NCI-H1436 treated with DMSO at 0.1 percent for 48 hours (cell line): Measurements from ENCODE around the gene FAM117B.
"Not testable (repeated sequence)": the region's sequence is repeated elsewhere in the genome, so short reads cannot be mapped to it uniquely, and the experiment has no call there.

Experiments
- DNase-seq: peaks from one replicate; lab custom pipeline; 2025; lab: John Stamatoyannopoulos, UW

The FAM117B gene

GRCh38 chr2:202758604-202759003, 123.8 kb downstream of the FAM117B start:
- no peak for DNase-seq

DNA sequence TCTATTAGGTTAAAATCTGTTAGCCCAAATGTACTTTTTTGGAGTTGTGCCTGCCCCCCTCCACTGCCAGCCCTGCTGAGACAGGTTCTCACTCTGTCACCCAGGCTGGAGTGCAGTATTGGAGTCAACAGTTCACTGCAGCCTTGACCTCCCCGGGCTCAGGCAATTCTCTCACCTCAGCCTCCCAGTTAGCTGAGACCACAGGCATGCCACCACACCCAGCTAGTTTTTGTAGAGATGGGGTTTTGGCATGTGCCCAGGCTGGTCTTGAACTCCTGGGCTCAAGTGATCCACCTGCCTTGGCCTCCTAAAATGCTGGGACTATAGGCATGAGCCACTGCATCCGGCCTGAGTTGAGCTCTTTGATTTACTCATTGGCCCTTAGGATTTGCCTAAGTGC, 126.1 kb downstream of the FAM117B start:
- DNase-seq = no peak

DNA sequence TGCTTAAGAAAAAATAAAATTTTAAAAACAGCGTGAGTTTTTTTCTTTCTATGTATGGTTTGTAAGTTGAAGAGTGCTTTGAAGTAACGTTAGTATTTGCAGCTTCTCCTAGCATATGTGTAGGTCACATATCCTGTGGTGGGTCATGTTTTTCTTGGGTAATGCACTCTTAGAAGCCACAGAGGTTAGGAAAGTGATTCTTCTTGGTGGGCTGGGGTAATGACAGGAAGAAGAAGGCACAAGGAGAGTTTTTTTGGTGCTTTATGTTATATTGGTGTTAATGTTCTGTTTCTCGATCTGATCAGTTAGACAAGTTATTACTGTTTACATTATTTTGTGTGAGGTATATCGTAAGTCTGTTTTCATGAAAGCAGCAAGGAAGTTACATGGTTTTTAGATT, 127.8 kb downstream of the FAM117B start:
- DNase-seq = no peak

GRCh38 chr2:202763916-202764315, 129.1 kb downstream of the FAM117B start:
- no peak for DNase-seq

- no peak for DNase-seq
Observed at GRCh38 chr2:202764991-202765390, 130.2 kb downstream of the FAM117B start.

DNA sequence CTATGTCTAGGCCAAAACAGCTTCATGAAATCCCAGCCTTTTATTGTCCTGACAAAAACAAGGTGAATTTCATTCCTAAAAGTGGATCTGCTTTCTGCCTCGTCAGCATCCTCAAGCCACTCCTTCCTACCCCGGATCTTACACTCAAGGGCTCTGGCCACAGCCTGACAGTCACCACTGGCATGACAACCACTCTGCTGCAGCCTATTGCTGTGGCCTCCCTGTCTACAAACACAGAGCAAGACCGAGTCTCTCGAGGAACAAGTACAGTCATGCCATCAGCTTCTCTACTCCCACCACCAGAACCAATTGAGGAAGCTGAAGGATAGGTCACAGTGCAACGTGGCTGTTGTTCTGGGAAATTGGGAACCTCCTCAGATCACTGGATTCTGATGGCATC, 130.7 kb downstream of the FAM117B start:
- DNase-seq = no peak

DNA sequence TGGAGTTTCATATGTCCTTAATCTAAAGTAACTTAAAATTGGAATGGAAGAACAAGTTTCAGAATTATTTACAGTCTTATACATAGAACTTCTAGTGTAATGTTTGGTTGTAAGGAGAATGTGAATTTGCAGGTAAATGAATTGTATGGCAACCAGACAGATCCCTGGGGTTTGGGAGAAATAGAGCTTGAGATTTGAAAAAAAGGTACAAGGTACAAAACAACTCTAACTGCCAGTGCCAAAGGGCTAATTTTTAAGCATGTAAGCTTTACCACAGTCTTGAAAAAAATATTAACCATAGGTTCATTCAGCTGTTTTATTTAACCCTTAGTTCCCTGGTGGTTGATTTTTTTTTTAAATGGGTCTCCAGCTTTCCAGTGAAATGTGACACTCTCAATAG, 133.5 kb downstream of the FAM117B start:
- no peak for DNase-seq

- DNase-seq = no peak
Observed at GRCh38 chr2:202769201-202769600, 134.4 kb downstream of the FAM117B start.

DNA sequence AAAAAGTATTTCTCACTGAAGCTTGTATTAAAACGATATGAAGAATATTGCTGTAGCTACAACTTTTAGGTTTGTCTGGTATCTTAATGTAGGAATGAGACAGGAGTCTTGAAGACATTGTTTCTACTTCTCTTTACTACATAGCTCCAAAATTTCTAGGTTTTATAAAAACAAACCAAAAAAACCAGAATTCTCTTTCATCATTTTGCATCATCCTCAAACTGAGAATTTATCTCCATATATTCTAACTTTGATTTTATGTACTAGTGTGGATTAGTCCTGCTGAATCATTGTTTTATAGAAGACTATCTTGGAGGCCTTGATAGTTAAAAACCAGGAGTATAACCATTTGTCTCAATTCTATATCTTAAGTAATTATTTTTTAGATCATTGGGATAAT, 136.6 kb downstream of the FAM117B start:
- DNase-seq = no peak

DNA sequence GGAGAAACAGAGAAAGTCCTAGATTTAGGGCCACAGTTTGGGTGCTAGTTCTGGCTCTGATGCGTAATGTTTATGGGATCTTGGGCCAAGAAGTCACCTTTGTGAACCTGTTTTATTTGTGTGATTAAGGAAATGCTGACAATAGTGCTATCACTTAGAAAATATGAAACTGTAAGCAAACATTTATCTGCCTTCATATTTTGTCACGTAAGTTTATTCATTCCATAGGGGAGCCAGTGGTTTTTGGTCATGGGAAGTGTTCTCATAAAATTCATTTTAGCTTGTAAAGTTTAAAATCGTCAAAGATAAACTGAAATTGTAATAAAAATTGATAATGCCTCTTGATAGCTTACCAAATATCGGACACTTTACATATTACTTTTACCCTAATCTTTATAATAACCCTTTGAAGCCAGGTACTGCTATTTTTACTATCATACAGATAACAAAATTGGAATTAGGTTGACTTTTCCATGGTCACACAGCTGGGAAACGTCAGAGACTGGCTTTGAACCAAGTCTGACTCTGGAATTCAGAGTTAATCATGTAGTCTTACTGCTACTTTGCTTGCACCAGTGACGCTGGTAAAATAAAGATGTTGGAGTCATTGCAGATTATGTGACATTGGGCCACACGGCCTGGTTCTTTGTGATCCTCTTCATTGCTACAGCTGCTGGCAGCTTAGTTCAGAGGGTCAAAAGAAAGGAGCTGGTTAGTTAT, 137.1 kb downstream of the FAM117B start:
- no peak for DNase-seq

DNA sequence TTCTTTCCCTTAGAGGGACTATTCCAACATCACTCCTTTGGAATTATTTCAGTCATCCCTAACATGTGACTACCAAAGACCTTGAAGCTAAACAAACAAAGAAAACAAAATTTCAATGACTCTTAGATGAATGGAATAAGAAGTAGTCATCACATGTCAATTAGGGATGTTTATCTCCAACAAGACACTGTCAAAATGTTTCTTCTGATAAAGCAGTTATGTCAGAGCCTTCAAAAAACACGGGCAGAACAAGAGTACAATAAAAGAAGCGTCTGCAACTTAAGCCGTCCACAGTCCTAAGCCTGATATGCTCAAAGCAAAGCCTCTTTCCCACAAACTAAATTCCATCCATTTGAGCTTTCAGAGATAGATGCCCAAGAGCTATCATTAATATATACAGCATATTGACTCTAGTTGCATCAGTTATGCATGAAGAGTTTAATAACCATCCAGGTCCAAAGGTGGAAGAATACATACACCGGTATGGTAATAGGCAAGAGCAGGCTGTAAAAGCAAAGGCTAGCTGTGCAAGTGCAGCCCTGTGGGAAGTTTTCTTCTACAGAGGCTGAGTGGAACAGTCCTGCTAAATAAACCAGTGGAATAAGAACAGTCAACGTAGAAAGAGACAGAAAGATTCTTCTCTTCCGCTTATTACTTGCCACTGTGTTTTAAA, 138.7 kb downstream of the FAM117B start:
- no peak for DNase-seq

GRCh38 chr2:202774104-202774503, 139.3 kb downstream of the FAM117B start:
- no peak for DNase-seq

GRCh38 chr2:202778217-202778616, 143.4 kb downstream of the FAM117B start:
- DNase-seq = no peak

- DNase-seq = no peak
Observed at GRCh38 chr2:202780514-202781021, 145.8 kb downstream of the FAM117B start.

GRCh38 chr2:202782940-202783558, 148.3 kb downstream of the FAM117B start:
- DNase-seq = no peak

GRCh38 chr2:202786842-202787241, 152.1 kb downstream of the FAM117B start:
- no peak for DNase-seq

DNA sequence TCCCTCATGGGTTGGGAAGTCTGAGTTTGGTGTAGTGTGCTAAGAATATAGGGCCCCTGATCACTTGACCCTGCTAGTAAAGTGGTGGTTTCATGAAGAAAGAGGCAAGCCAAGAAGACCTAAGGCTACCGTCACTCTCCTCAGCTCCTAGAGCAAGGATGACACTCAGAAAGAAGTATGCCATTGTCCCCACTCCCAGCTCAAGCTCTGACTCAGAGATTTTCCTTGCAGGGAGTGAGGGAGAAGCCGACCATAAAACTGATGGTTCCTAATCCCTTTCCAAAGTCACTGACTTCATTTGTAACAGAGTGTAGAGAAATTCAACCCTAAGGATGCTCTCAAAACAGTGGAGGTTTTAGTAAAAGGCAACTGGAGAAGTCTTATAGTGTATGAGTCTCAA, 155.9 kb downstream of the FAM117B start:
- no peak for DNase-seq

- DNase-seq = no peak
Observed at GRCh38 chr2:202797944-202798343, 163.2 kb downstream of the FAM117B start.

GRCh38 chr2:202805911-202806310, 171.1 kb downstream of the FAM117B start:
- not testable (repeated sequence) for DNase-seq

GRCh38 chr2:202807431-202808138, 172.8 kb downstream of the FAM117B start:
- not testable (repeated sequence) for DNase-seq

- DNase-seq = no peak
Observed at GRCh38 chr2:202808754-202809153, 174.0 kb downstream of the FAM117B start.

GRCh38 chr2:202813387-202813786, 178.6 kb downstream of the FAM117B start:
- DNase-seq = no peak
